ENCODE measurements around the gene SYTL4. TPM values are rescaled to one million over a fixed set of nuclear protein-coding genes. Genes with fewer than 3 reads are reported as not detected.

SYTL4 gene
- total and polyA plus RNA-seq, 2 of the 8 experiments (the other 6 are each of a cell fraction or from before 2014, with no cell fraction given) = 0.11 TPM

GRCh38 chrX:100625985-100626491 lies 105.9 kb downstream of the SYTL4 start:
- Histone ChIP-seq H3K23me2 (ENCODE audit: low read depth, low read length) (no peaks in the 10 kb centered on the region), H3K79me2 (ENCODE audit: control insufficient read depth in 1 of 2, insufficient read depth in 2 of 2, low read length in 2 of 2) (no peaks in the 10 kb centered on the region), H3K23ac (ENCODE audit: insufficient read length) (no peak overlapping the region), H2BK5ac (ENCODE audit: low read depth, low read length) (no peak overlapping the region), H2AFZ (ENCODE audit: low read length) (no peak overlapping the region), H3K4me2 (ENCODE audit: insufficient read depth in 1 of 2, low read depth in 2 of 2, low read length in 2 of 2) (no peak overlapping the region), H3K18ac (ENCODE audit: extremely low read depth, low read length) (no peak overlapping the region), H4K91ac (replicated peaks; ENCODE audit: insufficient read length, low read length) (no peak overlapping the region), H4K20me1 (replicated peaks in 1 of 2; ENCODE audit: control insufficient read depth in 1 of 2, insufficient read depth in 2 of 2, low read length in 2 of 2) (no peaks in the 10 kb centered on the region), H3K14ac (ENCODE audit: insufficient read length) (no peak overlapping the region), H2BK20ac (ENCODE audit: low read length) (no peak overlapping the region), H2BK12ac (ENCODE audit: low read depth, low read length) (no peak overlapping the region), H2BK120ac (replicated peaks; ENCODE audit: low read depth, low read length) (no peak overlapping the region), H4K8ac (ENCODE audit: extremely low read depth, insufficient read depth, low read length) (no peak overlapping the region), H3K9me3 (ENCODE audit: insufficient read depth in 2 of 2, low read depth in 1 of 2, low read length in 1 of 2) (no peaks in the 10 kb centered on the region), H3K4me3 (ENCODE audit: extremely low read depth in 1 of 4, insufficient read depth in 2 of 4, low read depth in 3 of 4, low read length in 4 of 4) (no peak overlapping the region), H4K5ac (ENCODE audit: insufficient read length, low read depth, low read length) (no peak overlapping the region), H3K56ac (replicated peaks; ENCODE audit: insufficient read length, low read depth, low read length) (no peak overlapping the region), H2BK15ac (ENCODE audit: low read length) (no peak overlapping the region), H3K9ac (replicated peaks in 1 of 4; ENCODE audit: extremely low read depth in 1 of 4, low read depth in 3 of 4, low read length in 3 of 4) (no peak overlapping the region), H3K27me3 (replicated peaks in 1 of 4; ENCODE audit: control insufficient read depth in 3 of 4, extremely low read depth in 1 of 4, insufficient read depth in 3 of 4, low read length in 3 of 4) (no peaks in the 10 kb centered on the region), H3K27ac (ENCODE audit: low read depth, low read length) (no peak overlapping the region), H3K36me3 (ENCODE audit: control insufficient read depth in 2 of 4, insufficient read depth in 4 of 4, low read length in 3 of 4) (peaks cover 0 to 17% (median 4%) of the 10 kb centered on the region in 4 experiments; a peak in 2 of 8 replicates), H2AK5ac (ENCODE audit: low read depth, low read length) (no peak overlapping the region), H3K4me1 (replicated peaks in 1 of 4; ENCODE audit: control insufficient read depth in 3 of 4, insufficient read depth in 4 of 4, low read length in 3 of 4) (no peaks in the 10 kb centered on the region), H3K79me1 (ENCODE audit: low read depth, low read length) (no peaks in the 10 kb centered on the region), H3K4ac (replicated peaks; ENCODE audit: insufficient read length, low read depth, low read length) (no peak overlapping the region)
- DNase-seq (ENCODE audit: low read depth in 1 of 2, low spot score in 2 of 2) = no peak
- CTCF ChIA-PET (ENCODE audit: partially characterized antibody) = interaction anchor here (1.4 to 1.9 kb wide), 2 partner anchors 10 to 202 kb away, joined by 3 to 6 read pairs; partner anchors contain the start of gene TSPAN6
- POLR2A ChIA-PET (ENCODE audit: partially characterized antibody) = interaction anchor here (3.6 kb wide), 1 partner anchor 11 kb away, joined by 13 read pairs; the partner anchor contains the start of gene TSPAN6
- no peak for FAIRE-seq
- 93% methylated on average over 5 of the region's 5 CpGs; no CpG with 5 or more reads in 1 of the 2 experiments for WGBS, 2 experiments (ENCODE audit: extremely low coverage in 1 of 2, insufficient coverage in 1 of 2, insufficient read length in 1 of 2, insufficient replicate concordance in 2 of 2, low coverage in 1 of 2, low lambda C conversion rate in 2 of 2, missing lambda C conversion rate in 1 of 2)
- TF ChIP-seq CTBP2 (IDR thresholded peaks at IDR 0.05; ENCODE audit: borderline replicate concordance, insufficient read depth, insufficient read length, low read length) = no peak
- no peak for TF ChIP-seq MAFK (IDR thresholded peaks at IDR 0.05; ENCODE audit: low read depth, low read length)
- TF ChIP-seq EP300 (IDR thresholded peaks at IDR 0.05; ENCODE audit: borderline replicate concordance in 1 of 2, low read depth in 2 of 2, low read length in 2 of 2) = no peak
- no peak for TF ChIP-seq SP1 (IDR thresholded peaks at IDR 0.05; ENCODE audit: low read depth, low read length)
- TF ChIP-seq ZNF274 (IDR thresholded peaks at IDR 0.05; ENCODE audit: borderline replicate concordance, extremely low read depth, low read length) = no peak
- no peak for TF ChIP-seq RFX5 (IDR thresholded peaks at IDR 0.05; ENCODE audit: borderline replicate concordance, low read depth, low read length)
- TF ChIP-seq ASH2L (IDR thresholded peaks at IDR 0.05; ENCODE audit: low read length) = no peak
- no peak for TF ChIP-seq HDAC2 (IDR thresholded peaks at IDR 0.05; ENCODE audit: borderline replicate concordance in 1 of 2, low read depth in 2 of 2, low read length in 2 of 2)
- no peak for TF ChIP-seq POLR2A (IDR thresholded peaks at IDR 0.05; ENCODE audit: control extremely low read depth in 1 of 2, low read depth in 2 of 2, low read length in 2 of 2)
- TF ChIP-seq YY1 (IDR thresholded peaks at IDR 0.05; ENCODE audit: low read depth, low read length) = no peak
- TF ChIP-seq JUND (IDR thresholded peaks at IDR 0.05; ENCODE audit: low read length) = no peak
- TF ChIP-seq SAP30 (IDR thresholded peaks at IDR 0.05; ENCODE audit: insufficient read depth, insufficient replicate concordance, low read length) = no peak
- no peak for TF ChIP-seq MAX (IDR thresholded peaks at IDR 0.05)
- TF ChIP-seq CBX5 (IDR thresholded peaks at IDR 0.05; ENCODE audit: low read depth, low read length) = no peak
